Jurkat, Clone E6-1 (cell line): ENCODE measurements around the gene SLC2A10. TPM values are rescaled to one million over a fixed set of nuclear protein-coding genes. Genes with fewer than 3 reads are reported as not detected.
"Not testable (repeated sequence)": the region's sequence is repeated elsewhere in the genome, so short reads cannot be mapped to it uniquely, and the experiment has no call there.

ENCODE experiments used
- DNase-seq: peaks from one replicate; pipeline ENCODE4 v3.0.0-alpha.2; 2011; ENCODE audit warnings: low read depth, low spot score
- H3K4me3 ChIP-seq: 2 replicates; pipeline ENCODE4 v1.5.1; 2011; ENCODE audit warnings: mild to moderate bottlenecking, low read length, control low read depth, moderate library complexity
- polyA plus RNA-seq: library from polyadenylated mRNA; unstranded; fragments of >200 nt; gene quantifications from one replicate; pipeline ENCODE4 v1.2.1, GENCODE V29; 2012; ENCODE audit warnings: missing spikeins; ENCODE audit not compliant: insufficient read length, insufficient read depth

SLC2A10 gene
- polyA plus RNA-seq: not detected

- no peak within 1 kb of the TSS for H3K4me3 ChIP-seq
- DNase-seq: no peak
These were observed at the start of gene SLC2A10 for GRCh38 chr20:46709459-46710152. Gene SLC2A10, plus strand, starts transcription at chr20:46709649. Its CDS starts 88 bp downstream, at chr20:46709737.

- no peak overlapping the region for H3K4me3 ChIP-seq
These were observed 49.0 kb upstream of the SLC2A10 start for GRCh38 chr20:46660487-46660886.

GRCh38 chr20:46661659-46662058 lies 47.8 kb upstream of the SLC2A10 start:
- no peak for DNase-seq
- no peak overlapping the region for H3K4me3 ChIP-seq

More at GRCh38 chr20:46660487-46660886, 49.0 kb upstream of the SLC2A10 start:
- DNase-seq: no peak

GRCh38 chr20:46663531-46663930 lies 45.9 kb upstream of the SLC2A10 start:
- DNase-seq: no peak
- H3K4me3 ChIP-seq: no peak overlapping the region

GRCh38 chr20:46665602-46666001 lies 43.8 kb upstream of the SLC2A10 start:
- H3K4me3 ChIP-seq: no peak overlapping the region
- no peak for DNase-seq

GRCh38 chr20:46666306-46666705 lies 43.1 kb upstream of the SLC2A10 start:
- no peak overlapping the region for H3K4me3 ChIP-seq
- DNase-seq: no peak

GRCh38 chr20:46666818-46667515 lies 42.5 kb upstream of the SLC2A10 start:
- no peak overlapping the region for H3K4me3 ChIP-seq
- no peak for DNase-seq

GRCh38 chr20:46670228-46670584 lies 39.2 kb upstream of the SLC2A10 start:
- no peak overlapping the region for H3K4me3 ChIP-seq
- no peak for DNase-seq

GRCh38 chr20:46670585-46671584 lies 38.6 kb upstream of the SLC2A10 start:
- DNase-seq: no peak
- no peak overlapping the region for H3K4me3 ChIP-seq

- no peak overlapping the region for H3K4me3 ChIP-seq
- DNase-seq: no peak
These were observed 37.4 kb upstream of the SLC2A10 start for GRCh38 chr20:46671866-46672542.

GRCh38 chr20:46672543-46673148 lies 36.8 kb upstream of the SLC2A10 start:
- no peak overlapping the region for H3K4me3 ChIP-seq
- DNase-seq: no peak

- DNase-seq: no peak
- no peak overlapping the region for H3K4me3 ChIP-seq
These were observed 35.8 kb upstream of the SLC2A10 start for GRCh38 chr20:46673394-46674252.

- no peak overlapping the region for H3K4me3 ChIP-seq
- no peak for DNase-seq
These were observed 35.0 kb upstream of the SLC2A10 start for GRCh38 chr20:46674253-46675083.

- not testable (repeated sequence) for DNase-seq, H3K4me3 ChIP-seq
These were observed 32.7 kb upstream of the SLC2A10 start for GRCh38 chr20:46676649-46677316.

GRCh38 chr20:46677608-46678007 lies 31.8 kb upstream of the SLC2A10 start:
- H3K4me3 ChIP-seq: no peak overlapping the region
- DNase-seq: no peak

GRCh38 chr20:46678516-46678915 lies 30.9 kb upstream of the SLC2A10 start:
- DNase-seq: no peak
- H3K4me3 ChIP-seq: no peak overlapping the region
